Myocyte (in vitro differentiated cells): ENCODE data around the gene HK2. TPM values are rescaled to one million over a fixed set of nuclear protein-coding genes. Genes with fewer than 3 reads are reported as not detected.

ENCODE experiments used
- DNase-seq: peaks from one replicate; pipeline ENCODE4 v3.0.0-alpha.2; 2012; ENCODE audit warnings: low read depth
- total RNA-seq: library from RNA; depleted of rRNA; stranded (reverse); fragments of >200 nt; gene quantifications from 2 replicates; pipeline ENCODE4 v1.2.3, GENCODE V29; 2014

Gene HK2
- total RNA-seq, 1 donor from 2014 or later, result 8.3 TPM

DNA sequence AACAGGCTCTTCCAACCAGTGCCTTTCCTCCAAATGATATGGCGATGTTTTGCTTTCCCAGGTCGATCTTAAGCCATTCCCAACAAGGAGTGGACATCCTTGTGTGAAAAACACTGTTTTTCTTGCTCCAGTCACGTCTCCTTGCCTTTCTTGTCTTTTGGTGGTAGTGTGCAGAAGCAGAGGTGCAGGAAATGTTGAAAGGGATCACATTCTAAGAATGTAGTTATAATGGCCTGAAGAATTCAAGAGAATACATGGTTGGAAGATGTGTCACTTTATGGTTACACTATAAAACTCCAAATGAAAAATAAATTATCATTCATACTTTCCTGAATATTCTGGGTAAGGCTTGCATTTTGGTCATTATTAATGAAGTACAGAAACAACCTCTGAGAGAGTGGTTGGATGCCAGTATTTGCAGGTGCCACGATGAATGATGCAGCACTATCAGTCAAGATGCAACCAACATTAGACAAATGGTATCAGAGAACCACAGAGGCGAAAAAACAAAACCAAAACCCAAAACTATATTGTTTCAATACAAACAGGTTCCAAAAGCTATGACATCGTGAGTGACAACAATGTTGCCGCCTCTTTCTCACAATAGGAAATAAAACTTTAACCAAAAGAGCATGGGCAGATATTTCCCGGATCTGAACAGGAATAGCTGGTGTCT, 97.0 kb downstream of the HK2 start:
- no peak for DNase-seq

DNA sequence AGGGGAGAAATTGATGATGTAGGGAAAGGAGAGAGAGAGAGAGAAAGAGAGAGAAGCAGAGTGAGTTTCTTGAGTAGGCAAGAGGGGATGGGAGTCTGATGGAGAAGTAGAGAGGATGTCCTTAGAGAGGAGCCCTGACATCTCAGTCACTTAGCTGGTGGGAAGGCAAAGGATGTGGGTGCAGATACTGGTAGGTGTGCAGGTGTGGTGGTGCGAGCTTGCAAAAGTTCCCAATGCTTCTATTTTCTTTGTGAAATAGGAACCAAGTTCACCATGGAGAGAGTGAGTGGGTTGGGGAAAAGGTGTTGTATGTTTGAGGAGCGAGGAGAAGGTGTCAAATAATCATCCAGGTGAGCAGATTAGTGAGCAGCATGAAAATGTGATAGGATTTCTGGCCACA, 98.0 kb downstream of the HK2 start:
- DNase-seq, result no peak

DNA sequence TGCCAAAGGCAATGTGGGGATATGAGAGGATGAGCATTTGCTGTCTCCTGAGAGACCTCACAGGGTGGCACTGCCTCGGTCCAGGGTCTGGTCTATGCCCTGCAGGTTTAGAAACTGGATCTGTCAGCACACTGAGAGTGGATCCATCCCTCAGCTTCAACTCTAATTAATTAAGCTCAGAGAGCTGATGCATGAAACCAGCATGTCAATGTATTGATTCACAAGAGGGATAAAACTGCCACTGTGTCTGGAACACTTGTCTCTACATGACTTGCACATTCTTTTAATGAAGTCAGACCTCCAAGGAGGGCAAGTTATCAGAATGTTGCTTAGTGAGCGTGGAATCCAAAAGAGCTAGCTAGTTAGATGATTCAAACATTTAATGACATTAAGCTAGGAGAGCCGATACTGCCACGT, 102.1 kb downstream of the HK2 start:
- no peak for DNase-seq

DNA sequence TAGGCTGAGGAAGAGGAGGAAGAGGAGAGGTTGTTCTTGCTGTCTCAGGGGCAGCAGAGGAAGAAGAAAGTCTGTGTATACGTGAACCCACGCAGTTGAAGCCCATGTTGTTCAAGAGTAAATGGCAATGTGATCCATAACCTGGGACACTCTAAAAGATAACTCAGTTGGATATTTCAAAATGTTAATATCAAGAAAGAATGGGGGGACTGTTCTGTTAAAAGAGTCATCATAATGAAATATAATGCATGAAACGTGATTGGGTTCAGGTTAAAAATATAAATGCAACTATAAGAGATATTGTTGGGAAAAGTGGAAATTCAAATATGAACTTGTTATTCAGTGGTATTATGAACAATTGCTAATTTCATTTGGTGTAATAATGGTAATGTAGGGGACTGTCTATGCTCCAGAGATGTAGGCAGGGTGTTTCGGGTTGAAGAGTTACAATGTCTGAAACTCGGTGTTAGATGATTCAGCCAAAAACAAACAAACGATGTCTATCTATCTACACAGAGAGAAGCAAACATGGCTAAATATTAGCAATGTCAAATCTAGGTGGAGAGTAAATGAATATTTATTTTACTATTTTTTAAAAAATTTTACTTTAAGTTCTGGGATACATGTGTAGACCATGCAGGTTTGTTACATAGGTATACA, 103.4 kb downstream of the HK2 start:
- DNase-seq, result no peak

DNA sequence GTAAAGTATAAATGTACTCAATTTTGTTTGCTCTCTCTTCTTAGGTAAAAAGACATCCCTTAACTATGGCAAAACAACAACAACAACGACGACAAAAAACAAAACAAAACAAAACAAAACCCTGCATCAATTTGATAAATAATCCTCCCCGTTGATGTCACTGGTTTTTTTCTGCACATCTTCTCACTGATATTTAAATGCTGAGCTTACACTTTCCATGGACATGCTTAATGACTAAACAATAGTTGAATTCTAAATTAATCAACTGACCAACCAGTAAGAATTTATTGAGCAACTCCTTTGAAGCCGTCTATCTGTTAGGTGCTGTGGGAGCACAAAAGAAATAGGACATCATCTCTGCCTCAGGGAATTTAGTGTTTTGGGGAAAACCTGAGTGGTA, 104.3 kb downstream of the HK2 start:
- no peak for DNase-seq

DNA sequence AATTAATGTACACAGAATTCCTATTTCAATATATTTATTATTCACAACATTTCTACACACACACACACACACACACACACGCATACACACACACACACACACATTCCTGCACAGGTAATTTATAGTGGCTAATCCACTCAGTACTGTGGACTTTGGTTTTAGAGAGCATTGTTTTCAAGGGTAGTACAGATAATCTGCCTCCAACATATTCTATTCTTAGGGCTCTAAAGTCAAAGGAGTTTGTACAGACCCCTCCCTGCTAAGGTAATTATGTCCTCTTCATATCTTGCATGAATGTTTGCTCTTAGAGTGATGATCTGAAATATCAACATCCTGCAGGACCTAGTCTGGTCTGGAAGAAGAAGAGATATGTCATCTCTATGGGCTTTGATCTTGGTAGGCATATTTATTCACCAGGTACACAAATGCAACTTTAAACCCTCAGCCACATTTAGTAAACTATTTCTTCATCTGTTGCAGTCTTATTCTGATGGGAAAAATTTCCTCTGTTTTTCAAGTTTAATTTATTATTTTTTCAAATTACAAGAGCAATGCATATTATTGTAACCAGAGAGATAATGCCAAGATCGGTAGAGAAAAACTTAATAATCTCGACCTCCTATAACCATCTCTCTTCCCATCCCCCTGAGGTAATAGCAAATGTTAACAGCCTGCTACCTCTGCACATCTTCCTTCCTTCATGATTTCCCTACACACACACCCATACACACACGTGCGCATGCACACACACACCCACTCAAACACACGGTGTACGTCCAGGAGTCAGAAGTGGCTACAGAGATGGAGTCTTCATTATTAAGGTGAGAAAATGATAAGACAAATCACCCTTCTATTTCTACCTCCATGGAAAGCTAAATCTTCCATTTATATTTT, 106.2 kb downstream of the HK2 start:
- no peak for DNase-seq

DNA sequence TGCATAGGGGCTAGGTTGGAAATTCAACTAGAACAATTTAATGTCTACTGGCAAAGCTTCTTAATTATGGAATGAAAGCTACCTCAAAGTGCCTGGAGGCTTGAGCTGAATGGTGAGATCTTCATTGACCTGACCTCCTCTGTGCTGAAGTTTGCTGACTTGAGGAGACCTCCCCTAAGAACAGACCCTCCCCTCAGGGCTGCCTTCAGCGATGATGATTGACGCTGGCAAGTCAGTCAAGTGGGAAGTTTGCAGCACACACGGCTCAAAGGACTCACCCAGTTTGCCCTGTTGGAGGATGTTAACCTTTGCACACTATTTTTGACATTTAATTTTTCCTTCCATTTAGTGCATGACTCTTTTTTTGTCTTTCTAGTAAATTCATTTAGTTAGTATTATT, 107.4 kb downstream of the HK2 start:
- no peak for DNase-seq

DNA sequence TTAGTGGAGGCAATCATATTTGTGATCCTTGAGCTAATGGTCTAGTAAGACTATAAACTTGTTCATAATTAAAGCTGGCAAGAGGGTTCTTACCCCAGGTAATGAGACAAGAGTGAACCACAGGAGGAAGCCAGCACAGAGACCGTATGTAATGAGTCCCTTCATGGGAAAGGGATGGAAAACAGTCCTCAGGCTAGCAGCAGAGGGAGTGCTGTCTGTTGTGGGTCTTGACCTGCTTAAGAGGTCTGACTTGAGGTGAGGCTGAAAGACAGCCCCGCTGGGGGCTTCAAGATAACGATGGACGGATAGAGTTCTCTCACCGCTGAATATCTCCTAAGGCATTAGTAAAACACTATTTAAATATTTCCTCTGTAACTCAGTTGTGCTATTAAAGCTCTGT, 108.3 kb downstream of the HK2 start:
- DNase-seq, result no peak

Other genes with a start within 250 kb of the HK2 start
- 0.16 TPM in 1 of 2 replicates, not detected in the other for gene M1AP, start 185.8 kb upstream of the HK2 start, total RNA-seq
- gene SEMA4F, start 179.9 kb upstream of the HK2 start, total RNA-seq, result 4.3 and 4.4 TPM in 2 replicates
- gene POLE4, start 124.5 kb downstream of the HK2 start, total RNA-seq, result 16.5 and 16.7 TPM in 2 replicates